HG03520 (cell line): ENCODE data around the gene TTYH1.
"Not testable (repeated sequence)": the region's sequence is repeated elsewhere in the genome, so short reads cannot be mapped to it uniquely, and the experiment has no call there.

Source experiments
- ATAC-seq: cut with Tn5 transposase; IDR thresholded peaks from one replicate; pipeline ENCODE4 v1.9.1; 2021; ENCODE audit warnings: mild to moderate bottlenecking, moderate library complexity; ENCODE audit not compliant: unreplicated experiment

TTYH1 gene

GRCh38 chr19:54458648-54459281 lies 43.5 kb downstream of the TTYH1 start:
- ATAC-seq: no peak

- ATAC-seq: no peak
Observed at GRCh38 chr19:54459282-54460229, 44.3 kb downstream of the TTYH1 start.

GRCh38 chr19:54460230-54461005 lies 45.2 kb downstream of the TTYH1 start:
- ATAC-seq: no peak

- ATAC-seq: no peak
Observed at GRCh38 chr19:54461210-54461609, 45.9 kb downstream of the TTYH1 start.

GRCh38 chr19:54461613-54462012 lies 46.3 kb downstream of the TTYH1 start:
- no peak for ATAC-seq

GRCh38 chr19:54462047-54462654 lies 46.9 kb downstream of the TTYH1 start:
- ATAC-seq: no peak

- ATAC-seq: peak; percentile 6
Observed at GRCh38 chr19:54462655-54463530, 47.6 kb downstream of the TTYH1 start.

- peak; percentile 40 for ATAC-seq
Observed at GRCh38 chr19:54463531-54464043, 48.3 kb downstream of the TTYH1 start, which contains the start of gene LENG9. Gene LENG9 (minus strand): TSS chr19:54463778. CDS start chr19:54463526, 252 bp downstream.

GRCh38 chr19:54464044-54464629 lies 48.9 kb downstream of the TTYH1 start:
- peak; percentile 38 for ATAC-seq

GRCh38 chr19:54464630-54465425 lies 49.6 kb downstream of the TTYH1 start:
- peak; percentile 30 for ATAC-seq

- no peak for ATAC-seq
Observed at GRCh38 chr19:54465426-54466109, 50.3 kb downstream of the TTYH1 start.

GRCh38 chr19:54466110-54466480 lies 50.8 kb downstream of the TTYH1 start:
- not testable (repeated sequence) for ATAC-seq

- ATAC-seq: no peak
Observed at GRCh38 chr19:54469496-54469934, 54.3 kb downstream of the TTYH1 start.

GRCh38 chr19:54470276-54470887 lies 55.1 kb downstream of the TTYH1 start:
- no peak for ATAC-seq

- no peak for ATAC-seq
Observed at GRCh38 chr19:54470991-54471782, 55.9 kb downstream of the TTYH1 start.

GRCh38 chr19:54473071-54473891 lies 58.0 kb downstream of the TTYH1 start, which contains the start of gene CDC42EP5:
Gene CDC42EP5 (minus strand): TSS chr19:54473296. CDS start chr19:54465547, 7,749 bp downstream.
- ATAC-seq: no peak
